Right lobe of liver (tissue), 4 donors: Measurements from ENCODE around the gene PRDM16.

Experiments
- POLR2A ChIP-seq: fragments of 450-650 bp; IDR thresholded peaks from one replicate; pipeline ENCODE4 v1.6.1; 2017; ENCODE audit warnings: antibody characterized with exemption, mild to moderate bottlenecking
- TF ChIP-seq, protein P1 (sequence below), 4 donors: fragments of 200-600 bp in 3 of 4; fragments of 450-650 bp in 1 of 4; IDR thresholded peaks; one replicate each; pipeline versions ENCODE4 v1.5.1 to v1.8.0; 2016 to 2022; ENCODE audit warnings: antibody characterized with exemption in 4 of 4, mild to moderate bottlenecking in 2 of 4
- donor health status: DM: no; HTN: no; CAD: no.
- donor health status: DM: no; HTN: no; CAD: no.
- donor health status: DM: no; HTN: yes; CAD: no.

DNA sequence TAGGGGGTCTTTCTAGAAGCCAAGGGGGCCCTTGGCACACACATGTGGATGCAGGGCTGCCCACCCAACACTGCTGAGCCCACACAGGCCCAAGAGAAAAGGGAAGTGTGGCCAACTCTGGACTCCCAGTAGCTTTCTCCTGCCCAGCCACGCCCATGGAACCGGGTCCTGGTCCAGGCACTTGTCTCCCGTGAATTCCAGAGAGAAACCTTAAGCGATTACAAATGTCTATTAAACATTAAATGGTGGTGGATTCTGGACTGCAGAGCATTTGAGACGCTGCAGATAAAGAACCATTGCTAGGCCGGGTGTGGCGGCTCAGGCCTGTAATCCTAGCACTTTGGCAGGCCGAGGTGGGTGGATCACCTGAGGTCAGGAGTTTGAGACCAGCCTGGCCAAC, 284.9 kb downstream of the PRDM16 start:
- TF ChIP-seq, protein P1, sequence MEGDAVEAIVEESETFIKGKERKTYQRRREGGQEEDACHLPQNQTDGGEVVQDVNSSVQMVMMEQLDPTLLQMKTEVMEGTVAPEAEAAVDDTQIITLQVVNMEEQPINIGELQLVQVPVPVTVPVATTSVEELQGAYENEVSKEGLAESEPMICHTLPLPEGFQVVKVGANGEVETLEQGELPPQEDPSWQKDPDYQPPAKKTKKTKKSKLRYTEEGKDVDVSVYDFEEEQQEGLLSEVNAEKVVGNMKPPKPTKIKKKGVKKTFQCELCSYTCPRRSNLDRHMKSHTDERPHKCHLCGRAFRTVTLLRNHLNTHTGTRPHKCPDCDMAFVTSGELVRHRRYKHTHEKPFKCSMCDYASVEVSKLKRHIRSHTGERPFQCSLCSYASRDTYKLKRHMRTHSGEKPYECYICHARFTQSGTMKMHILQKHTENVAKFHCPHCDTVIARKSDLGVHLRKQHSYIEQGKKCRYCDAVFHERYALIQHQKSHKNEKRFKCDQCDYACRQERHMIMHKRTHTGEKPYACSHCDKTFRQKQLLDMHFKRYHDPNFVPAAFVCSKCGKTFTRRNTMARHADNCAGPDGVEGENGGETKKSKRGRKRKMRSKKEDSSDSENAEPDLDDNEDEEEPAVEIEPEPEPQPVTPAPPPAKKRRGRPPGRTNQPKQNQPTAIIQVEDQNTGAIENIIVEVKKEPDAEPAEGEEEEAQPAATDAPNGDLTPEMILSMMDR (IDR thresholded peaks at IDR 0.05): no peak
- no peak for TF ChIP-seq POLR2A
